ENCODE measurements around the gene TUBA4B. TPM values are rescaled to one million over a fixed set of nuclear protein-coding genes. Genes with fewer than 3 reads are reported as not detected.

The TUBA4B gene
- total RNA-seq, 2 donors from 2014 or later: not detected

GRCh38 chr2:219214786-219215185, 38.3 kb upstream of the TUBA4B start:
- no peak overlapping the region for H3K27ac ChIP-seq
- TF ChIP-seq POLR2AphosphoS5 (IDR thresholded peaks at IDR 0.05): no peak
- no peak for TF ChIP-seq POLR2A (IDR thresholded peaks at IDR 0.05)
- TF ChIP-seq, protein P1, sequence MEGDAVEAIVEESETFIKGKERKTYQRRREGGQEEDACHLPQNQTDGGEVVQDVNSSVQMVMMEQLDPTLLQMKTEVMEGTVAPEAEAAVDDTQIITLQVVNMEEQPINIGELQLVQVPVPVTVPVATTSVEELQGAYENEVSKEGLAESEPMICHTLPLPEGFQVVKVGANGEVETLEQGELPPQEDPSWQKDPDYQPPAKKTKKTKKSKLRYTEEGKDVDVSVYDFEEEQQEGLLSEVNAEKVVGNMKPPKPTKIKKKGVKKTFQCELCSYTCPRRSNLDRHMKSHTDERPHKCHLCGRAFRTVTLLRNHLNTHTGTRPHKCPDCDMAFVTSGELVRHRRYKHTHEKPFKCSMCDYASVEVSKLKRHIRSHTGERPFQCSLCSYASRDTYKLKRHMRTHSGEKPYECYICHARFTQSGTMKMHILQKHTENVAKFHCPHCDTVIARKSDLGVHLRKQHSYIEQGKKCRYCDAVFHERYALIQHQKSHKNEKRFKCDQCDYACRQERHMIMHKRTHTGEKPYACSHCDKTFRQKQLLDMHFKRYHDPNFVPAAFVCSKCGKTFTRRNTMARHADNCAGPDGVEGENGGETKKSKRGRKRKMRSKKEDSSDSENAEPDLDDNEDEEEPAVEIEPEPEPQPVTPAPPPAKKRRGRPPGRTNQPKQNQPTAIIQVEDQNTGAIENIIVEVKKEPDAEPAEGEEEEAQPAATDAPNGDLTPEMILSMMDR (IDR thresholded peaks at IDR 0.05): no peak
- no peak for DNase-seq (ENCODE audit: low spot score)
- H3K4me3 ChIP-seq: no peak overlapping the region
- intact Hi-C loops (cut with DNase I): loop anchor here (5.0 to 10.0 kb wide), 2 partner anchors 37 to 80 kb away; partner anchors contain the start of genes CNPPD1 and RETREG2
- peaks cover 22% of the 10 kb centered on the region for H3K4me1 ChIP-seq (replicated peaks)
- H3K36me3 ChIP-seq: peaks cover 6 to 11% of the 10 kb centered on the region in 2 donors
- no peaks in the 10 kb centered on the region for H3K9me3 ChIP-seq
- H3K27me3 ChIP-seq (replicated peaks; ENCODE audit: insufficient read depth): no peaks in the 10 kb centered on the region
- WGBS: 91% methylated on average over 6 of the region's 6 CpGs

DNA sequence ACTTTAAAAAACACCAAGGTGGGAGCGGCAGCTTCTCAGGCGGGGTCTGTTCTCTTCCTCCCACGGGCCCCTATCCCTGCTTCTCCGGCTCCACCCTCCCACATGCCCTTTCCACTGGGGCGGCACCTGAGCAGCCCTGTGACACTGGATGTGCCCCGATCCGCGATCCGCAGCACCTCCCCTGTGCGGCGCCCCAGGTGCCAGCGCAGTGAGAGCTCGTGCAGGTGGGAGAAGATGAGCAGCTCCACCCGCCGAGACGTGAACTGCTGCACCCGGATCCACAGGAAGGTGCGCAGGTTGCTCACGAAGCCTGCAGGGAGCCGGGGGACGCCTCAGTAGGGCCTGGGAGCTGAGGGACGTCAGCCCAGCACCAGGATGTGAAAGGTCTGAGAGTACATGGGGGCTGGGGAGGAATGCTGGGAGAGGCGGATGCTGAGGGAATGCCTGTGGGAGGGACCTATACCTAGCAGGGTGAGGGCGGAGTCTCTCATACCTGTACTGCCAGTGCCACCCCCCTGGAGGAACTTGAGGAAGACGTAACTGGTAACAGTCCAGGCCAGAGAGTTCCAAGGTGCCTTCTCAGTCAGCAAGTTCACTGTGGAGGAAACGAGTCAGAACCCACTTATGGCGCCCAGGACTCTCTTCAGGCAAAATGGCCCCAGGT, 37.0 kb upstream of the TUBA4B start:
- TF ChIP-seq POLR2AphosphoS5 (IDR thresholded peaks at IDR 0.05): no peak
- TF ChIP-seq, protein P1 (IDR thresholded peaks at IDR 0.05): no peak
- TF ChIP-seq POLR2A (IDR thresholded peaks at IDR 0.05): no peak
- no peak for DNase-seq (ENCODE audit: low spot score)
- H3K4me3 ChIP-seq: no peak overlapping the region
- H3K9me3 ChIP-seq: no peaks in the 10 kb centered on the region
- H3K4me1 ChIP-seq (replicated peaks): peaks cover 22% of the 10 kb centered on the region
- intact Hi-C loops (cut with DNase I): loop anchor here (5.0 to 10.0 kb wide), 2 partner anchors 39 to 79 kb away; partner anchors contain the start of genes CNPPD1 and RETREG2
- no peak overlapping the region for H3K27ac ChIP-seq
- WGBS: 91% methylated on average over 27 of the region's 27 CpGs
- H3K36me3 ChIP-seq: peaks cover 10 to 11% of the 10 kb centered on the region in 2 donors
- no peaks in the 10 kb centered on the region for H3K27me3 ChIP-seq (replicated peaks; ENCODE audit: insufficient read depth)

- intact Hi-C loops (cut with DNase I): loop anchor here (5.0 to 10.0 kb wide), 2 partner anchors 39 to 78 kb away; partner anchors contain the start of genes CNPPD1 and RETREG2
- Histone ChIP-seq H3K4me3 (no peak overlapping the region), H3K4me1 (replicated peaks) (peaks cover 22% of the 10 kb centered on the region), H3K9me3 (no peaks in the 10 kb centered on the region), H3K36me3 (peaks cover 10 to 12% of the 10 kb centered on the region in 2 donors), H3K27me3 (replicated peaks; ENCODE audit: insufficient read depth) (no peaks in the 10 kb centered on the region), H3K27ac (no peak overlapping the region)
- WGBS: 90% methylated on average over 6 of the region's 6 CpGs
- no peak for TF ChIP-seq POLR2AphosphoS5 (IDR thresholded peaks at IDR 0.05)
- no peak for TF ChIP-seq POLR2A (IDR thresholded peaks at IDR 0.05)
- TF ChIP-seq, protein P1 (IDR thresholded peaks at IDR 0.05): no peak
- DNase-seq (ENCODE audit: low spot score): no peak
These were observed 36.5 kb upstream of the TUBA4B start for GRCh38 chr2:219216535-219216915.

- Histone ChIP-seq H3K9me3 (no peaks in the 10 kb centered on the region), H3K4me3 (peak overlapping the region; percentile 42 to 46), H3K36me3 (peaks cover 21 to 27% of the 10 kb centered on the region in 2 donors), H3K27ac (peak overlapping the region; percentile 88 to 89), H3K27me3 (replicated peaks; ENCODE audit: insufficient read depth) (no peaks in the 10 kb centered on the region), H3K4me1 (replicated peaks) (peaks cover 22% of the 10 kb centered on the region)
- intact Hi-C loops (cut with DNase I): loop anchor here (5.0 to 10.0 kb wide), 2 partner anchors 41 to 77 kb away; partner anchors contain the start of genes CNPPD1 and RETREG2
- under 1% methylated on average over 22 of the region's 37 CpGs for WGBS
- no peak for TF ChIP-seq POLR2AphosphoS5 (IDR thresholded peaks at IDR 0.05)
- TF ChIP-seq, protein P1 (IDR thresholded peaks at IDR 0.05): peak in 1 of 4 experiments; percentile 2
- DNase-seq (ENCODE audit: low spot score): peak; percentile 73
These were observed 34.8 kb upstream of the TUBA4B start for GRCh38 chr2:219218217-219218731.

Measured in prostate gland (tissue), 2 donors.